Esophagus muscularis mucosa (tissue), 3 donors: ENCODE measurements around the gene SCP2.

Experiments
- CTCF ChIP-seq, 3 experiments: fragments of 200-600 bp in 2 of 3; fragments of 450-650 bp in 1 of 3; sonication (generic) in 2 of 3; IDR thresholded peaks; one replicate each; pipeline ENCODE4 v1.5.1; 2017 to 2019; ENCODE audit warnings: antibody characterized with exemption in 3 of 3, mild to moderate bottlenecking in 2 of 3, moderate library complexity in 1 of 3
- POLR2A ChIP-seq: fragments of 450-650 bp; IDR thresholded peaks from one replicate; pipeline ENCODE4 v1.6.1; 2017; ENCODE audit warnings: antibody characterized with exemption, moderate library complexity, mild to moderate bottlenecking, low read depth

GRCh38 chr1:52978045-52978444 lies 51.0 kb downstream of the SCP2 start:
- no peak for TF ChIP-seq CTCF (IDR thresholded peaks at IDR 0.05)
- no peak for TF ChIP-seq POLR2A
